GM19467 (cell line): ENCODE measurements around the gene SBDS.

Experiments used
- ATAC-seq: cut with Tn5 transposase; IDR thresholded peaks from one replicate; pipeline ENCODE4 v1.9.1; 2021; ENCODE audit warnings: mild to moderate bottlenecking, moderate library complexity; ENCODE audit not compliant: unreplicated experiment

SBDS gene

DNA sequence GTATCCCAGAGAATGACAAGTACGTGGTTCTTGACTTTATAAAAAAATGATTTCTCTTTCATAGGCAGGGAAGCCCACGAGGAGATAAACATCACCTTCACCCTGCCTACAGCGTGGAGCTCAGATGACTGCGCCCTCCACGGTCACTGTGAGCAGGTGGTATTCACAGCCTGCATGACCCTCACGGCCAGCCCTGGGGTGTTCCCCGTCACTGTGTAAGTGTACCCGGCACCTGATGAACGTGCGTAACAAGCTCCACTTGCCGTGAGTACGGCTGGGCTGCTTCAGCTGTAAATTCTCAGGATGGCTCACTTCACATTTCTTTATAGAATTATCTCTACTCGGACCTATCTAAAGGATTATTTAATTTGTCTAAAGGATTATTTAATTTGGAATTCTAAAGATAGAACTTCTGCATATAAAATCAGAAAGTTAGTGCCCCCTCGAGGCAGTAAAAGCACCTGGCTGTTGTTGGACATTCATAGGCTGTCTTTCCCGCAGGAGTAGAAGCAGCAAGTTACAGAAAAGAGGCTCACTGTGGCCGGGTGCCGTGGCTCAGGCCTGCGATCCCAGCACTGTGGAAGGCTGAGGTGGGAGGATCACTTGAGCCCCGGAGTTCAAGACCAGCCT is 46.8 kb downstream of the SBDS start:
- ATAC-seq = no peak

DNA sequence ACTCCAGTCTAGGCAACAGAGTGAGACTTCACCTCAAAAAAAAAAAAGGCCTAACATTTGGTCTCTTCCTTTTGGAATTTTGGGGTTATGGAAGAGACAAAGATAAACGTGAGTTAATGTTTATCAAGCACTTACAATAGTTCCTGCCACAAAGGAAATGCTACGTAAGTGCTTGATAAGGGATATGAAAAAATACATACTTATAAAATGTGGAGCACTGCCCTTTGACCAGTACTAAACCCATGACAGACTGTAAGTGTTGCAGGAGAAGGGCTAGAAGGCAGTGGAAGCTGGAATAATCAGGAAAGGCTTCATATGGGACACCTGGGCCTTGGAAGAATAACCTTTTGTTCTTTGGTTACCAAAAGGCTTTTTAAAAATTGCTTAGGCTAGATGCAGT is 48.8 kb downstream of the SBDS start:
- ATAC-seq = no peak

- ATAC-seq = no peak
Measured at GRCh38 chr7:66939325-66939724, 56.1 kb downstream of the SBDS start.

- ATAC-seq = no peak
Measured at GRCh38 chr7:66937940-66938339, 57.4 kb downstream of the SBDS start.
